ENCODE data around the gene SMURF1. TPM values are rescaled to one million over a fixed set of nuclear protein-coding genes. Genes with fewer than 3 reads are reported as not detected.

Gene SMURF1
- total and polyA plus RNA-seq, 2 of the 8 experiments (the other 6 are each of a cell fraction or from before 2014, with no cell fraction given) = 9.6 to 24.5 TPM

DNA sequence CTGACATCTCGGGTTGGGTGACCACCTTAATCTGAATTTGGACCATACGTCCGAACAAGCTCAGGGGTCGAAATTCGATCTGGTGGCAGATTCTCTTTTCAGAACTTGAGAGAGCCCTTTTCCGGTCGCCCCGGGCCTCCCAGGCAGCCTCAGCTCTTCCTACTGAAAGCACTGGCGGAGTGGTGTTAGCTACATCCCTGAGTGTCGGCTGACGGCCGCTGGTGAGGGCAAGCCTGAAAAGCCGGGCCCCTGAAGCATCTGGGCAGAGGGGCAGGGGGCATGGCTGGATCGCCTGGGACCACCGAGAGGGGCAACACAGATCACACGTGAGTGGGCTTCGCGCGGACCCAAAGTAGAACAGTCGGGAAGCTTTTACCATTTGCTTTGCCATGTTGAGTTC lies 116.1 kb downstream of the SMURF1 start:
- FAIRE-seq (no peak), DNase-seq (ENCODE audit: low read depth in 1 of 2, low spot score in 2 of 2) (no peak)
- no peaks in the 10 kb centered on the region for H3K27me3 ChIP-seq (replicated peaks in 1 of 4; ENCODE audit: control insufficient read depth in 3 of 4, extremely low read depth in 1 of 4, insufficient read depth in 3 of 4, low read length in 3 of 4)
- TF ChIP-seq EP300 (IDR thresholded peaks at IDR 0.05; ENCODE audit: borderline replicate concordance in 1 of 2, low read depth in 2 of 2, low read length in 2 of 2) (no peak), KDM4A (IDR thresholded peaks at IDR 0.05; ENCODE audit: low read depth, low read length, severe bottlenecking) (no peak), BCL11A (IDR thresholded peaks at IDR 0.05; ENCODE audit: low read depth in 2 of 2, low read length in 2 of 2) (no peak)
- TF ChIP-seq, protein P1, sequence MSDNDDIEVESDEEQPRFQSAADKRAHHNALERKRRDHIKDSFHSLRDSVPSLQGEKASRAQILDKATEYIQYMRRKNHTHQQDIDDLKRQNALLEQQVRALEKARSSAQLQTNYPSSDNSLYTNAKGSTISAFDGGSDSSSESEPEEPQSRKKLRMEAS (IDR thresholded peaks at IDR 0.05) = no peak
- TF ChIP-seq, protein P2, sequence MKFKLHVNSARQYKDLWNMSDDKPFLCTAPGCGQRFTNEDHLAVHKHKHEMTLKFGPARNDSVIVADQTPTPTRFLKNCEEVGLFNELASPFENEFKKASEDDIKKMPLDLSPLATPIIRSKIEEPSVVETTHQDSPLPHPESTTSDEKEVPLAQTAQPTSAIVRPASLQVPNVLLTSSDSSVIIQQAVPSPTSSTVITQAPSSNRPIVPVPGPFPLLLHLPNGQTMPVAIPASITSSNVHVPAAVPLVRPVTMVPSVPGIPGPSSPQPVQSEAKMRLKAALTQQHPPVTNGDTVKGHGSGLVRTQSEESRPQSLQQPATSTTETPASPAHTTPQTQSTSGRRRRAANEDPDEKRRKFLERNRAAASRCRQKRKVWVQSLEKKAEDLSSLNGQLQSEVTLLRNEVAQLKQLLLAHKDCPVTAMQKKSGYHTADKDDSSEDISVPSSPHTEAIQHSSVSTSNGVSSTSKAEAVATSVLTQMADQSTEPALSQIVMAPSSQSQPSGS (IDR thresholded peaks at IDR 0.05; ENCODE audit: low read length) = no peak
- TF ChIP-seq, protein P3, sequence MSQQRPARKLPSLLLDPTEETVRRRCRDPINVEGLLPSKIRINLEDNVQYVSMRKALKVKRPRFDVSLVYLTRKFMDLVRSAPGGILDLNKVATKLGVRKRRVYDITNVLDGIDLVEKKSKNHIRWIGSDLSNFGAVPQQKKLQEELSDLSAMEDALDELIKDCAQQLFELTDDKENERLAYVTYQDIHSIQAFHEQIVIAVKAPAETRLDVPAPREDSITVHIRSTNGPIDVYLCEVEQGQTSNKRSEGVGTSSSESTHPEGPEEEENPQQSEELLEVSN (IDR thresholded peaks at IDR 0.05) = no peak
- TF ChIP-seq, protein P4, sequence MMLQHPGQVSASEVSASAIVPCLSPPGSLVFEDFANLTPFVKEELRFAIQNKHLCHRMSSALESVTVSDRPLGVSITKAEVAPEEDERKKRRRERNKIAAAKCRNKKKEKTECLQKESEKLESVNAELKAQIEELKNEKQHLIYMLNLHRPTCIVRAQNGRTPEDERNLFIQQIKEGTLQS (IDR thresholded peaks at IDR 0.05; ENCODE audit: insufficient read depth, low read depth, low read length) = no peak
- H3K9me3 ChIP-seq (ENCODE audit: insufficient read depth in 2 of 2, low read depth in 1 of 2, low read length in 1 of 2) = no peaks in the 10 kb centered on the region
- no peak overlapping the region for H4K91ac ChIP-seq (replicated peaks; ENCODE audit: insufficient read length, low read length)
- peaks cover 20 to 47% (median 30%) of the 10 kb centered on the region in 4 experiments for H3K36me3 ChIP-seq (ENCODE audit: control insufficient read depth in 2 of 4, insufficient read depth in 4 of 4, low read length in 3 of 4)
- no peak overlapping the region for H2BK15ac ChIP-seq (ENCODE audit: low read length)
- ChIA-PET CTCF (ENCODE audit: partially characterized antibody) (interaction anchor here (0.6 to 2.2 kb wide), 3 partner anchors 9 to 1589 kb away, joined by 3 to 12 read pairs (median 4); no protein-coding TSS in a partner anchor), POLR2A (ENCODE audit: partially characterized antibody) (interaction anchor here (0.9 kb wide), 1 partner anchor 10 kb away, joined by 3 read pairs; no protein-coding TSS in a partner anchor)
- no peak overlapping the region for H2BK20ac ChIP-seq (ENCODE audit: low read length)
- no peak overlapping the region for H3K14ac ChIP-seq (ENCODE audit: insufficient read length)
- no peak overlapping the region for H3K4ac ChIP-seq (replicated peaks; ENCODE audit: insufficient read length, low read depth, low read length)
- no peak overlapping the region for H2AFZ ChIP-seq (ENCODE audit: low read length)
- no peaks in the 10 kb centered on the region; the same call in 1 of the 2 replicates for H3K79me1 ChIP-seq (ENCODE audit: low read depth, low read length)
- no peak overlapping the region for H4K8ac ChIP-seq (ENCODE audit: extremely low read depth, insufficient read depth, low read length)
- H2BK5ac ChIP-seq (ENCODE audit: low read depth, low read length) = no peak overlapping the region; the same call in 1 of the 2 replicates
- H3K4me1 ChIP-seq (replicated peaks in 1 of 4; ENCODE audit: control insufficient read depth in 3 of 4, insufficient read depth in 4 of 4, low read length in 3 of 4) = 0 out of 7 replicates have a peak, but pooled peaks cover 0 to 3% (median 0%) of the 10 kb centered on the region in 4 experiments
- H2BK12ac ChIP-seq (ENCODE audit: low read depth, low read length) = no peak overlapping the region
- H2BK120ac ChIP-seq (replicated peaks; ENCODE audit: low read depth, low read length) = no peak overlapping the region
- H3K4me2 ChIP-seq (ENCODE audit: insufficient read depth in 1 of 2, low read depth in 2 of 2, low read length in 2 of 2) = no peak overlapping the region
- no peak overlapping the region for H3K4me3 ChIP-seq (ENCODE audit: extremely low read depth in 1 of 4, insufficient read depth in 2 of 4, low read depth in 3 of 4, low read length in 4 of 4)
- peaks cover 0 to 3% of the 10 kb centered on the region in 2 experiments for H4K20me1 ChIP-seq (replicated peaks in 1 of 2; ENCODE audit: control insufficient read depth in 1 of 2, insufficient read depth in 2 of 2, low read length in 2 of 2)
- H3K9ac ChIP-seq (replicated peaks in 1 of 4; ENCODE audit: extremely low read depth in 1 of 4, low read depth in 3 of 4, low read length in 3 of 4) = 0 out of 7 replicates have a peak overlapping the region, but pooled peaks of 1 of the 4 experiments have one; percentile 9
- H3K79me2 ChIP-seq (ENCODE audit: control insufficient read depth in 1 of 2, insufficient read depth in 2 of 2, low read length in 2 of 2) = no peaks in the 10 kb centered on the region
- H3K23ac ChIP-seq (ENCODE audit: insufficient read length) = no peak overlapping the region
- no peak overlapping the region for H3K18ac ChIP-seq (ENCODE audit: extremely low read depth, low read length)
- WGBS, 2 experiments (ENCODE audit: extremely low coverage in 1 of 2, insufficient coverage in 1 of 2, insufficient read length in 1 of 2, insufficient replicate concordance in 2 of 2, low coverage in 1 of 2, low lambda C conversion rate in 2 of 2, missing lambda C conversion rate in 1 of 2) = 95% methylated on average over 20 of the region's 20 CpGs; no CpG with 5 or more reads in 1 of the 2 experiments
- no peak overlapping the region for H3K56ac ChIP-seq (replicated peaks; ENCODE audit: insufficient read length, low read depth, low read length)
- no peak overlapping the region for H4K5ac ChIP-seq (ENCODE audit: insufficient read length, low read depth, low read length)
- no peak overlapping the region for H3K27ac ChIP-seq (ENCODE audit: low read depth, low read length)
- H3K23me2 ChIP-seq (ENCODE audit: low read depth, low read length) = no peaks in the 10 kb centered on the region
- H2AK5ac ChIP-seq (ENCODE audit: low read depth, low read length) = no peak overlapping the region

Data from H1 (cell line).